CD4-positive, alpha-beta T cell (primary cell): ENCODE measurements around the gene NCKAP5. TPM values are rescaled to one million over a fixed set of nuclear protein-coding genes. Genes with fewer than 3 reads are reported as not detected.

Experiments
- ATAC-seq: fragments of 200-7000 bp; cut with Tn5 transposase; one replicate; pipeline ENCODE4 v1.10.0; 2022; ENCODE audit warnings: mild to moderate bottlenecking; ENCODE audit not compliant: poor library complexity
- CTCF ChIA-PET: fragments of 350-600 bp; sonication (Branson Sonifier 250); formaldehyde crosslinking; loops from one replicate; lab custom pipeline; 2021; ENCODE audit warnings: antibody characterized with exemption, inconsistent platforms; lab: Charles Lee
- POLR2A ChIA-PET: fragments of 350-600 bp; sonication (Branson Sonifier 250); formaldehyde crosslinking; loops from one replicate; lab custom pipeline; 2021; ENCODE audit warnings: antibody characterized with exemption, inconsistent platforms; lab: Charles Lee
- DNase-seq, 14 experiments: peaks; one replicate each; pipeline ENCODE4 v3.0.0-alpha.2; 2013 to 2020; ENCODE audit warnings: mixed read lengths in 2 of 14
- H3K27ac ChIP-seq, 2 donors: one replicate each; pipeline versions ENCODE4 v1.5.1 to v1.7.0; 2013; ENCODE audit warnings: low read length in 2 of 2, low read depth in 1 of 2, mild to moderate bottlenecking in 1 of 2
- H3K27me3 ChIP-seq, 2 experiments: 1 replicate in 1 of 2; 2 replicates in 1 of 2; pipeline versions ENCODE4 v1.6.1 to v1.7.0; 2013; ENCODE audit warnings: low read length in 2 of 2, control low read depth in 1 of 2, mild to moderate bottlenecking in 1 of 2, moderate library complexity in 1 of 2; ENCODE audit not compliant: insufficient read depth in 2 of 2, control insufficient read depth in 1 of 2
- H3K36me3 ChIP-seq: one replicate; pipeline ENCODE4 v1.6.1; 2013; ENCODE audit warnings: low read length, control low read depth; ENCODE audit not compliant: insufficient read depth
- H3K4me1 ChIP-seq: one replicate; pipeline ENCODE4 v1.6.1; 2013; ENCODE audit warnings: low read length, control low read depth; ENCODE audit not compliant: insufficient read depth
- H3K4me3 ChIP-seq: one replicate; pipeline ENCODE4 v1.5.1; 2013; ENCODE audit warnings: mild to moderate bottlenecking, low read length, moderate library complexity
- H3K9me3 ChIP-seq, 2 experiments: 1 replicate in 1 of 2; 2 replicates in 1 of 2; pipeline versions ENCODE4 v1.6.1 to v1.7.0; 2013; ENCODE audit warnings: low read length in 2 of 2, mild to moderate bottlenecking in 2 of 2, control low read depth in 1 of 2, moderate library complexity in 1 of 2; ENCODE audit not compliant: control insufficient read depth in 1 of 2, insufficient read depth in 1 of 2
- H3K27ac Mint-ChIP-seq: one replicate; pipeline ENCODE4 v1.8.0; 2020; ENCODE audit warnings: mixed read lengths
- H3K27me3 Mint-ChIP-seq: one replicate; pipeline ENCODE4 v1.8.0; 2021; ENCODE audit warnings: mixed read lengths
- H3K36me3 Mint-ChIP-seq: one replicate; pipeline ENCODE4 v1.8.0; 2021; ENCODE audit warnings: low read depth, mixed read lengths
- H3K4me1 Mint-ChIP-seq: one replicate; pipeline ENCODE4 v1.8.0; 2021; ENCODE audit warnings: low read depth, mixed read lengths
- H3K4me3 Mint-ChIP-seq: one replicate; pipeline ENCODE4 v1.8.0; 2020; ENCODE audit warnings: mild to moderate bottlenecking, mixed read lengths
- H3K9me3 Mint-ChIP-seq: one replicate; pipeline ENCODE4 v1.8.0; 2020; ENCODE audit warnings: mixed read lengths
- intact Hi-C, 2 experiments: fragments of 100-400 bp; cut with DNase I in 1 of 2; cut with micrococcal nuclease in 1 of 2; formaldehyde crosslinking; loops; one replicate each; pipeline versions ENCODE4 v1.15.1 to v1.9.0; 2023 to 2025; cut with DNase I, micrococcal nuclease
- total RNA-seq, 174 experiments: library from RNA in 2 of 174; stranded (reverse) in 2 of 174; gene quantifications; one replicate each; pipeline ENCODE4 v1.2.3 and lab custom pipeline; 2021 to 2026
- TF ChIP-seq, protein P1 (sequence below): fragments of 200-600 bp; IDR thresholded peaks from one replicate; pipeline ENCODE4 v1.8.0; 2022; ENCODE audit warnings: antibody characterized with exemption, mild to moderate bottlenecking

Gene NCKAP5
- total RNA-seq, 2 experiments from 2014 or later: not detected

- DNase-seq (no peak), ATAC-seq (no peak)
- Mint-ChIP-seq H3K36me3 (no peaks in the 10 kb centered on the region), H3K9me3 (peaks cover 2% of the 10 kb centered on the region), H3K4me1 (no peaks in the 10 kb centered on the region), H3K27ac (no peak overlapping the region), H3K4me3 (no peak overlapping the region), H3K27me3 (no peaks in the 10 kb centered on the region)
- H3K36me3 ChIP-seq: no peaks in the 10 kb centered on the region
- H3K9me3 ChIP-seq: peaks cover 6 to 9% of the 10 kb centered on the region in 2 experiments
- ChIA-PET POLR2A (no interaction called here), CTCF (no interaction called here)
- intact Hi-C loops: no loop called here
- H3K4me3 ChIP-seq: no peak overlapping the region
- TF ChIP-seq, protein P1, sequence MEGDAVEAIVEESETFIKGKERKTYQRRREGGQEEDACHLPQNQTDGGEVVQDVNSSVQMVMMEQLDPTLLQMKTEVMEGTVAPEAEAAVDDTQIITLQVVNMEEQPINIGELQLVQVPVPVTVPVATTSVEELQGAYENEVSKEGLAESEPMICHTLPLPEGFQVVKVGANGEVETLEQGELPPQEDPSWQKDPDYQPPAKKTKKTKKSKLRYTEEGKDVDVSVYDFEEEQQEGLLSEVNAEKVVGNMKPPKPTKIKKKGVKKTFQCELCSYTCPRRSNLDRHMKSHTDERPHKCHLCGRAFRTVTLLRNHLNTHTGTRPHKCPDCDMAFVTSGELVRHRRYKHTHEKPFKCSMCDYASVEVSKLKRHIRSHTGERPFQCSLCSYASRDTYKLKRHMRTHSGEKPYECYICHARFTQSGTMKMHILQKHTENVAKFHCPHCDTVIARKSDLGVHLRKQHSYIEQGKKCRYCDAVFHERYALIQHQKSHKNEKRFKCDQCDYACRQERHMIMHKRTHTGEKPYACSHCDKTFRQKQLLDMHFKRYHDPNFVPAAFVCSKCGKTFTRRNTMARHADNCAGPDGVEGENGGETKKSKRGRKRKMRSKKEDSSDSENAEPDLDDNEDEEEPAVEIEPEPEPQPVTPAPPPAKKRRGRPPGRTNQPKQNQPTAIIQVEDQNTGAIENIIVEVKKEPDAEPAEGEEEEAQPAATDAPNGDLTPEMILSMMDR: no peak
- no peak overlapping the region for H3K27ac ChIP-seq
- H3K4me1 ChIP-seq: no peaks in the 10 kb centered on the region
- no peaks in the 10 kb centered on the region for H3K27me3 ChIP-seq
These were observed 817.7 kb downstream of the NCKAP5 start for GRCh38 chr2:132750606-132751005.

DNA sequence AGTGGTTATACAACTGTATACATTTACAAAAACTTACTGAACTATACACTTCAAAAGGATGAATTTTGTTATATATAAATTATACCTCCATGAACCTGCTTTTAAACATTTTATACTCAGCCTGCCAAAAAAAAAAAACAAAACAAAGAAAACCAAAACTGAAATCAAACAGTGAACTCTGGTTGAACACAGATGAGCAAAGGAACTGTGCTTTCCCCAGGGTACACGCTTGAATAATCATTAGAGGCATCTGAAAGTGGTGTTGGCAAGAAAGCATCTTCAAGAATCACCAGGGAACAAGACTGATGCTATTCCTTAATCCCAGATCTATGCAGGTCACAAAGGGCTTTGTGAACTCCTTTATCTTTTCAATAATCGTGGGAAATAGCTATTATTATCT, 821.2 kb downstream of the NCKAP5 start:
- Mint-ChIP-seq H3K36me3 (no peaks in the 10 kb centered on the region), H3K9me3 (peaks cover 2% of the 10 kb centered on the region), H3K4me3 (no peak overlapping the region), H3K27me3 (no peaks in the 10 kb centered on the region), H3K4me1 (no peaks in the 10 kb centered on the region), H3K27ac (no peak overlapping the region)
- intact Hi-C loops: no loop called here
- Histone ChIP-seq H3K4me1 (no peaks in the 10 kb centered on the region), H3K9me3 (peaks cover 0 to 5% of the 10 kb centered on the region in 2 experiments), H3K36me3 (no peaks in the 10 kb centered on the region), H3K27me3 (no peaks in the 10 kb centered on the region), H3K4me3 (no peak overlapping the region), H3K27ac (no peak overlapping the region)
- ChIA-PET CTCF (no interaction called here), POLR2A (no interaction called here)
- TF ChIP-seq, protein P1: no peak
- ATAC-seq: no peak
- no peak for DNase-seq

- intact Hi-C loops: no loop called here
- H3K9me3 ChIP-seq: no peaks in the 10 kb centered on the region
- ChIA-PET POLR2A (no interaction called here), CTCF (no interaction called here)
- H3K36me3 ChIP-seq: no peaks in the 10 kb centered on the region
- Mint-ChIP-seq H3K27me3 (no peaks in the 10 kb centered on the region), H3K36me3 (no peaks in the 10 kb centered on the region), H3K9me3 (peaks cover 2% of the 10 kb centered on the region), H3K4me1 (no peaks in the 10 kb centered on the region), H3K4me3 (no peak overlapping the region), H3K27ac (no peak overlapping the region)
- DNase-seq (no peak), ATAC-seq (no peak)
- H3K4me1 ChIP-seq: no peaks in the 10 kb centered on the region
- TF ChIP-seq, protein P1: no peak
- no peak overlapping the region for H3K4me3 ChIP-seq
- H3K27me3 ChIP-seq: no peaks in the 10 kb centered on the region
- H3K27ac ChIP-seq: no peak overlapping the region
These were observed 826.5 kb downstream of the NCKAP5 start for GRCh38 chr2:132741754-132742153.
